GM21737 (cell line): ENCODE results near the gene CARD10.
A peak's percentile ranks its signal among the peaks of the same experiment; 100 is the strongest.

Source experiments
- ATAC-seq: cut with Tn5 transposase; IDR thresholded peaks from one replicate; pipeline ENCODE4 v1.9.1; 2021; ENCODE audit warnings: mild to moderate bottlenecking, moderate library complexity; ENCODE audit not compliant: unreplicated experiment

Gene CARD10

GRCh38 chr22:37519268-37520195 lies at the start of gene CARD10:
TSS of gene CARD10 (minus strand) at chr22:37519415. CDS start at chr22:37519200, 215 bp downstream.
- ATAC-seq = no peak

GRCh38 chr22:37568448-37569008 lies 49.3 kb upstream of the CARD10 start:
- no peak for ATAC-seq

- ATAC-seq = no peak
Measured at GRCh38 chr22:37568012-37568411, 48.8 kb upstream of the CARD10 start.

GRCh38 chr22:37566903-37567798 lies 47.9 kb upstream of the CARD10 start:
- ATAC-seq = peak; percentile 52

- ATAC-seq = no peak
Measured at GRCh38 chr22:37566329-37566837, 47.2 kb upstream of the CARD10 start.

- no peak for ATAC-seq
Measured at GRCh38 chr22:37565830-37566229, 46.6 kb upstream of the CARD10 start.

- no peak for ATAC-seq
Measured at GRCh38 chr22:37564111-37564711, 45.0 kb upstream of the CARD10 start.

- ATAC-seq = no peak
Measured at GRCh38 chr22:37563153-37564081, 44.2 kb upstream of the CARD10 start.

GRCh38 chr22:37562049-37562875 lies 43.0 kb upstream of the CARD10 start:
- no peak for ATAC-seq

GRCh38 chr22:37561212-37562048 lies 42.2 kb upstream of the CARD10 start:
- no peak for ATAC-seq

- no peak for ATAC-seq
Measured at GRCh38 chr22:37560608-37561211, 41.5 kb upstream of the CARD10 start.

- no peak for ATAC-seq
Measured at GRCh38 chr22:37559901-37560607, 40.8 kb upstream of the CARD10 start, which contains the start of gene CDC42EP1. TSS of gene CDC42EP1 (plus strand) at chr22:37560480. CDS start at chr22:37566350, 5,870 bp downstream.

GRCh38 chr22:37559521-37559900 lies 40.3 kb upstream of the CARD10 start:
- no peak for ATAC-seq

- no peak for ATAC-seq
Measured at GRCh38 chr22:37558815-37559214, 39.6 kb upstream of the CARD10 start.

- no peak for ATAC-seq
Measured at GRCh38 chr22:37557321-37558001, 38.2 kb upstream of the CARD10 start.

- no peak for ATAC-seq
Measured at GRCh38 chr22:37556710-37557109, 37.5 kb upstream of the CARD10 start.
